Dermis microvascular lymphatic vessel endothelial cell (primary cell): ENCODE results near the gene RARB. TPM values are rescaled to one million over a fixed set of nuclear protein-coding genes. Genes with fewer than 3 reads are reported as not detected.
A peak's percentile ranks its signal among the peaks of the same experiment; 100 is the strongest.

ENCODE experiments used
- DNase-seq, 2 donors: peaks; one replicate each; pipeline versions ENCODE4 v3.0.0 to v3.0.0-alpha.2; 2010; ENCODE audit warnings: low read depth in 2 of 2
- total RNA-seq: library from RNA; depleted of rRNA; stranded (reverse); fragments of >200 nt; gene quantifications from 2 replicates; pipeline ENCODE4 v1.2.1, GENCODE V29; 2014

Gene RARB
- total RNA-seq: 0.26 and 3.8 TPM in 2 replicates

DNA sequence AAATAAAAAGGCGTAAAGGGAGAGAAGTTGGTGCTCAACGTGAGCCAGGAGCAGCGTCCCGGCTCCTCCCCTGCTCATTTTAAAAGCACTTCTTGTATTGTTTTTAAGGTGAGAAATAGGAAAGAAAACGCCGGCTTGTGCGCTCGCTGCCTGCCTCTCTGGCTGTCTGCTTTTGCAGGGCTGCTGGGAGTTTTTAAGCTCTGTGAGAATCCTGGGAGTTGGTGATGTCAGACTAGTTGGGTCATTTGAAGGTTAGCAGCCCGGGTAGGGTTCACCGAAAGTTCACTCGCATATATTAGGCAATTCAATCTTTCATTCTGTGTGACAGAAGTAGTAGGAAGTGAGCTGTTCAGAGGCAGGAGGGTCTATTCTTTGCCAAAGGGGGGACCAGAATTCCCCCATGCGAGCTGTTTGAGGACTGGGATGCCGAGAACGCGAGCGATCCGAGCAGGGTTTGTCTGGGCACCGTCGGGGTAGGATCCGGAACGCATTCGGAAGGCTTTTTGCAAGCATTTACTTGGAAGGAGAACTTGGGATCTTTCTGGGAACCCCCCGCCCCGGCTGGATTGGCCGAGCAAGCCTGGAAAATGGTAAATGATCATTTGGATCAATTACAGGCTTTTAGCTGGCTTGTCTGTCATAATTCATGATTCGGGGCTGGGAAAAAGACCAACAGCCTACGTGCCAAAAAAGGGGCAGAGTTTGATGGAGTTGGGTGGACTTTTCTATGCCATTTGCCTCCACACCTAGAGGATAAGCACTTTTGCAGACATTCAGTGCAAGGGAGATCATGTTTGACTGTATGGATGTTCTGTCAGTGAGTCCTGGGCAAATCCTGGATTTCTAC is at the start of gene RARB:
Gene RARB, plus strand, starts transcription at position 322 of the 847 bp plus-strand sequence. Its CDS starts 469 bp downstream, at position 791.
- DNase-seq: peak; percentile 20 to 24

DNA sequence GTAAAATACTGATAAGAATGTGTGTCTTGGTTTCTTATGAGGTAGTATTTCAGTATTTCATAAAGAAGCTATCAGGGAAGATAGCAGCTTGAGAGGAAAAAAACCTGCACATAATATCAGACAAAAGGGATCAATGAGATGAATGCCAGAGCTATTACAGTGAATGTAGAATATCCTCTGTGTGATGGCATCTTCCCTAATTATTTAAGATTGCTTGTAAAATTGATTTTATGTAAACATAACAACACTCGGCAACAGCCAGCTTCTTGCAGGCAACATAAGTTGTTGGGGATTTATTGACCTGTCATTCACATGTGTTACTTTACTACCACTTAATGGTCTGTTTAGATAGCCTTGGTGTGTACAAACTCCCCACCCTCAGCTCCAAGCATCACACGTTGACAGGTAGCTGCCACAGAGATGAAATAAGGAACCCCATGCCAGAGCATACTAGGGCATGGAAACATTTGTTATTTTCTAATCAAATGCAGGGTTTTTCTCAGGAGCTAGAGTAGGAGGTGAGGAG is 49.2 kb upstream of the RARB start:
- DNase-seq: no peak

DNA sequence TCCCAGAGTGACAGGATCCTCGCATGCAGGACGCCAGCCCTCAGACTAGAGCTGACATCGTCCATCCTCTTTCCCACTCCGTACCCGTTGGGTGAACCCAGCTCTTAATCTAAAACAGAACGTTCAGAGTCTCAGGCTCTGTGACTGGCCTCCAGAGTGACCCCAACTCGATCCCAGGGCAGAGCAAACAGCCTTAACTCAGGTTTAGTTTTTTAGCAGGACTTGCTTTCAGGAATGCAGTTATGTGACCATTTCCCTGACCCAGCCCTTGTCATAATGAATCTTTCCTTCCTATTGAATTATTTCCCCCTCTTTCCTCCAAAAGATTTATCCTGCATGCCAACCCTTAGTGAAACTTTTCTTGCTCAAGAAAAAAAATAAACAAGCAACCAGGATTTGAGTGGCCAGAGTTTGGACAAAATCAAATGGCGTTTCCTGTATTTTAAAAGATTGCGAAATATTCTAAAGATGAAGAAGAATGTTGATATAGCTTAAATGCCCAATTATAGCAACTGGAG is 47.8 kb upstream of the RARB start:
- no peak for DNase-seq

DNA sequence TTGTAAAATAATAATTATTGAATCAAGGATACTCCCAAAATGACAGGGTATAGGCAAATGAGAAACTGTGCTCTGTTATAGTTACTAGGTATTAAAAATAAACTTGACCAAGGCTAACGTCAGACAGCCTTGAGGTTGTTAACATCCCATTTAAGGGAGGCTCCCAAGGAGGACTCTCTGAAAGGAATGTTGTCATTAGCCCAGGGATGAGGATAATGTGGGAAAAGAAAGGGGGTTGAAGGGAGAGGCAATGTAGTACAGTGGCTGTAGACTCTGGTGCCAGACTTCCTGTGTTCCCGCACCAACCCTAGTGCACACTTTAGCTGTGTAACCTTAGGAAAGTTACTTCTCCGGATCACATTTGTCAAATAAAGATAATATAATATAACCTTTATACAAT is 47.0 kb upstream of the RARB start:
- no peak for DNase-seq

DNA sequence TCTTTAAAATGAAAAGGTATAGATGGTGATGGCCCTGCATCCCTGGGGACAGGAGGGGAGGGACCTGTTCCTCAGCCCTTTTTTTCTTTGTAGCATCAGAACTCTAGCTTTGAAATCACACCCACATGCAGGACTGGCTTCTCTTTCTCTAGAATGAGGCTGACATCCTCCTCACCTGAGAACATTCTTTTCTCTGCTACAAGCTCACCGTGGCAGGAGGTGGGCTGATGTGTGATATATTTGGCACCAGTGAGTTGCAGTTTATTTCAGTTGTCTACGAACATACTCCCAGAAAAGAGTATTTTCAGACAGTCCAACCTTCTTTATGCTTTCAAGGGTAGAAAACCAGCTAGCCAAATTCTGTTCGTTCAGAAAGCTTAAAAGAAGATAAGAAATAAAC is 43.6 kb upstream of the RARB start:
- DNase-seq: no peak

DNA sequence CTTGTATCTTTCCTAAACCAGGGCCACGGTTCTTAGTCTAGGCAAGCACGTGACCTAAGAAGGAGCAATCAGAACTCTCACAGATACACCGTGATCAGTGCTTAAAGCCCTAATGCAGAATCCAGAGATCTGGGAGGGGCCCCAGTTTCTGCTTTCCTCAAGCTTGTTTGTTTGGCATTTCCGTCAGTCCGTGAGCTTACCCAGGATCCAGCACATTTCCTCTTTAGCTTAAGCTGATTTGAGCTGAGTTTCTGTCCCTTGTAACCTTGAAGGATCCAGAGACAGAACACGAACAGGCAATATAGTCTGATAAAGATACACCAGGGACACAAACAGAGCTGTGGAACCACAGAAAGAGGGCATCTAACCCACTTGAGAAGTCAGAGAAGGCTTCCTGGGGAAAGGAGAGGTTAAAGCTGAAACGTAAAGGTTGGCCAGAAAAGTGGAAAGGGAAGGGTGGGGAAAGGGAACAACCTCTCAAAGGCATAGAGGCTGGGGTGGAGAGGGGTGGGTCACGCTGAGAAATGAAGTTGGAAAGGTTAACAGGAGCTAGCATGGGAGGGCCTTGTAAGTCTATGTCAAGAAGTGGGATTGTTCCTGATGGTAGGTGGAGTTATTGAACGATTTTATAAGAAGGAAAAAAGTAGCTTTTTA is 42.1 kb upstream of the RARB start:
- DNase-seq: no peak

DNA sequence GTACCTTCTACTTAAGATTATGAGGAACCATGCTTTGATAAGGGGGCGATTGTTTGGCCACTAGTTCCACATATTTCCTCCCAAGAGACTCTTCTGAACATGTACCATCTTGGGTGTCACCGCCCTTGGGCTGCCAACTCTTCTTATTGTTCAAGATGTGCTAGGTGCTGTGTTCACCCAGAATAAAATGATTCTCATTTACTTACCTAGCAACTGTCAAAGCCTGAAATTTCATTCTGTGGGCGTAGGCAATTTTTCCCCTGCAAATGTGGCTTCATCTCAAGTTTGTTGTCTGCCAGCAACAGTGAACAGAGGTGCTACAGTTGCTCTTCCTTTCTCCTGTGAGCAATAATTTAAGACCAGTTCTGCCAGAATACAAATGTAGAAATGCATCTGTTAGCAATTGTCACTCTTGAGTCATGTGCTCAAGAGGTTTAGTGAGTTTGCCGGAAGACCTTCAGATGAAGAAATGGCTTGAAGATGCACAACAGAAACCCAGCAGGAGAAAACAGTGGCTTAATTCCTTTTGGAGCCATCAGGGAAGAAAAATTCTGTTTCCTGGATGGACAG is 41.3 kb upstream of the RARB start:
- DNase-seq: no peak

DNA sequence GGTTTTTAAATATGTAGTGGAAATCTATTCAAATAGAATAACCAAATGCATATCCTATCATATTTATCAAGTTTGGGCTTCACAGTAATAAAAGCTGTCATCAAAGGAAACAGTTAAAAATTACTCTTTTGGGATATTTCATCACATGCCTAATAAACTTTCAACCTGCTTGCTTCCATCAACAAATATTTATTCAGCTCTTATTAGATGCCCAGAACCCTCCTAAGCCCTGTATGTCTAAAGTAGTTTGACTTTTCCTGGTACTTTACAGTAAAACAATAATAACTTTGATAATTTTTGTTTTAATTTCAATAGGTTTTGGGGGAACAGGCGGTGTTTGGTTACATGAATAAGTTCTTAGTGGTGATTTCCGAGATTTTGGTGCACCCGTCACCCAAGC is 37.5 kb upstream of the RARB start:
- DNase-seq: no peak

DNA sequence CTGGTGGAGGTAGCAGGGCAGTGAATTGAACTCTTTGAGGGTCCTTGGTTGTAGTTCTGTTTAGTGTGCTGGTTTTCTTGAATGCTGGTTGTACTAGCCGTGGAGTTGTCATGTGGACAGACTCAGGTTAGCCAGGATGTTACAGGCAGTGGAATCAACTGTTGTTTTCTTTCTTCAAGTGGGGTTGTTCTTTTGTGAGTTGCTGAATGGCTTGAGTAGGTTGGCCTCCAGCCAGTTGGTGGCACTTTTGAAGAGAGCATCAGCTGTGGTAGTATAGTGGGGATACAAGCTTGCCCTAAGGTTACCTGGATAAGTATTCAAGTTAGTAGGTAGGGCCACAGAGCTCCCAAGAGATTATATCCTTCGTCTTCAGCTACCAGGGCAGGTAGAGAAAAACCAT is 31.8 kb upstream of the RARB start:
- no peak for DNase-seq

DNA sequence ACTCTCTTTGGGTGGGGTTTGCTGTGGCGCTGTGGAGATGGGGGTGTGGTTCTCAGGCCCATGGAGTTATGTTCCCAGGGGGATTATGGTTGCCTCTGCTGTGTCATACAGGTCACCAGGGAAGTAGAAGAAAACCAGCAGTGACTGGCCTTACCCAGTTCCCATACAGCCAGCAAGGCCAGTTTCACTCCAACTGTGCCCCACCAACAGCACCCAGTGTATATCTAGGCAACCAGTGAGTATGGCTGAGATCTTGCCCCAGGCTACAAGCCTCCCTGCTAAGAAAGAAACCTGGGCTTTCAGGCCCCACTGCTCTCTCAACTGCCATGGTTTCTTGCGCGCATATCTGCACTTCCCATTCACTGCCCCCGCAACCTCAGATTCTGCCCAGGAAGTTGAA is 31.4 kb upstream of the RARB start:
- DNase-seq: no peak

DNA sequence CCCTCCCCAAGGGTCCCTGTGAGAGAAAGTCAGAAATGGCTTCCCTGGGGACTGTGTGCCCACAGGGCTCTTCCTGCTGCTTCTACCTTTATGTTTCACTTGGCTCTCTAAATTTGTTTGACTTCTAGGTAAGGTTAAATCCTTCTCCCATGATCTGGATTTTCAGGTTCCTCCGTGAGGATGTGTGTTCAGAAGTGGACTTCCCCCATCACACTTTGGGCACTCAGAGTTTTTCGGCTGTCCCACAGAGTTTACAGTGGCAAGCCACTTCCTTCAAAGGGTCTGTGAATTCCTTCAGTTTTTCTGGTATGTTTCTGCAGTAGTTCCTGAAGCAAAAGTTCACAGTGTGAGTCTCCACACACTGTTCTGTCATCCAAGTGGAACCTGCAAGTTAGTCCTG is 30.9 kb upstream of the RARB start:
- DNase-seq: no peak

DNA sequence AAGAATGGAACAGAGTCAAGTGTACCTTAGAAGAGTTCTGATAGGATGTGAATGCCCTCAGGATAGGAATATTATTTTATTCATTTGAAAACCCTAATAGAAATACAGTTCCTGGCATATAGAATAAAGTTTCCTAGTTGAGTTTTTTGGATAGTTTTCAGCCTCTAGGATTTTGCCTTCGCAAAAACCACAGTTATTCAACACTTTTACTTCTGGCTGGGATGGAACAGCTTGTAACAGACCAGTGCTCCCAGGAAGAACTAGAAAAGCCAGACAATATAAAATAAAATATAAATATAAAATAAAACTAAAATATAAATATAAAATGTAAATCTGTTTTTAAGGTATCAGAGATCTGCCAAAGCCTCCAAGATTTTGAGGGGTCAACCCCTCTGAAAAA is 27.5 kb upstream of the RARB start:
- no peak for DNase-seq

DNA sequence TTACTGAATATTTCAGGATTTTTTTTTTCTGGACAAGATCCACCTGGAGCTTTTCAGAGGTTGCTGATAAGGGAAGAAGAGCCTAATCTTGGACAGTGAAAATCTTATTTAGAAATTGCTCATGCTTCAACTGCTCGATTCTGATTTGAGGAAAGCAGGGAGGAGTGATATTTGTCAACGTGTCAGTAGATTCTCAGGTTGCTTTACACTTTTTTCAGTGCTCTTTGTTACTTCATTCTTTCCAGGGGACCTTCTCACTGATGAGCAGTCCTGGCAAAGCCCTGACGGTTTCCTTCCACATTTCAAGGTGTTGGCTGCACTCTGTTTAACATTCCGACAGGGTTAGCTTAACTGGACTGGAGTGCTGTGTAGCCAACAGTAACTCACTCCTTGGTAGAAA is 24.1 kb upstream of the RARB start:
- no peak for DNase-seq

DNA sequence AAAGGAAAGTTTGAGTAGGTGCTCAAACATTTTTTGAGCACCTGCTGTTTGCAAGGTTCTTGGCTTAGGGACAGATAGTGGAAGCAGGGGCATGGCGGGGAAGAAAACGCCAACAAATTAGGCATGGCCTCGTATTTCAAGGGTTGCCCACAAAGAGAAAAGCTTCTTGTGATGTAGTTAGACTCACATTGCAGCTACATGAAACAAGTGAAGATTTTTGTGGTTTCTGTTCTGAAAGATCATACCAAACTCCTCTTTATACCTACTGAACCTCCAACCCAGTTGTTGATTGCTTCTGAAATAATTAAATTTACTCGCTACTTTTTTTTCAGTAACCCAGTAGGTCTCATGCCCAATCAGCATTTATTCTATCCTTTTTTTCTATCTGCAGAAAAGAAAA is 23.5 kb upstream of the RARB start:
- DNase-seq: no peak

DNA sequence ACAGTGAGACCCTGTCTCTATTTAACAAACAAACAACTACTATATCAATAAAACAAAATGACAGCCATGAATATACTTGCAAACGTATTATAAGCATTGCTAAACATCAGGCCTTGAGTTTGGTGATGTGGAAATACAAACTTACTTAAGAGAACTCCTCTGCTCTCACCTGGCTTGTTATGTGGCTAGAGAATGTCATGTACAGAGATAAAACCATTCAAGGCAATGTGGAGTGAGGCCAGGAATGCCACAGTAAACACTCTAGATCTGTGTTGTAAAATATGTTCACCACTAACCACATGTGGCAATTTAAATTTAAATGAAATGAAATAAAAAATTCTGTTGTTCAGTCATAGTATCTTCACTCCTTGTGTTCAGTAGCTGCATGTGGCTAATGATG is 22.7 kb upstream of the RARB start:
- no peak for DNase-seq

DNA sequence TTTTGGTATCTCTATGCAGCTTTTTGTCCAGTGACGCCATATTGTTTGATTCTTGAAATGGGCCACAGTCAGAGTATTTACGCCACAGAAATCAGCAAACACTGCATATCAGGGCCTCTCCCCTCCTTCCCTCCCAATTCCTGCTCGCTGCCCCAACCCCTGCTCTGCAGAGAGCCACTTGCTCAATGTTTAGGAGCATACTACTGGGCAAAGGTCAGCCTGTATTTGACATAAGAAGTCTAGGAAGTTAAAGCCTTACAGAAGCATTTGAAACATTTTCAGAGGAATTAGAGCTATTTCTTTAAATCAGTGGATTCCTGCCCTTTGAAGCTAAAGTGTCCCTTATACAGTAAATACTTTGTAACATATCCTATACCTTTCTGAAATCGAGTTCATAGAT is 17.4 kb upstream of the RARB start:
- no peak for DNase-seq

DNA sequence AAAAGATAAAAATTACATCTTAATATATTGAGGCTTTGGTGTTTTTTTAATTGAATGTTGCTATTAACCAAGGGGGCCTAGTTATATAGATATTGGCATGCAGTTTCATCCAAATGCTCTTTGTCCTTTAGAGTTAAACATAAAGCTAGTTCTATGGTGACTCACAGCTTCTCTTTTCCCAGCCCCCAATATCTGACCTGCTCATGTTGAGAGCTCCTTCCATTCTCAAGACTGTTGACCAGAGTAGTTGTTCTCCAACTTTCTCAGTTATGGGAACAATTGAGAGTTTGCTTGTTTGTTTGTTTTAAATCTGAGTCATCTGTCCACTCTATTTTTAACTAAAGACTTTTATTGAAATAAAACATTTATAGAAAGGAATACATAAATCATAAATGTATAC is 15.8 kb upstream of the RARB start:
- DNase-seq: no peak

DNA sequence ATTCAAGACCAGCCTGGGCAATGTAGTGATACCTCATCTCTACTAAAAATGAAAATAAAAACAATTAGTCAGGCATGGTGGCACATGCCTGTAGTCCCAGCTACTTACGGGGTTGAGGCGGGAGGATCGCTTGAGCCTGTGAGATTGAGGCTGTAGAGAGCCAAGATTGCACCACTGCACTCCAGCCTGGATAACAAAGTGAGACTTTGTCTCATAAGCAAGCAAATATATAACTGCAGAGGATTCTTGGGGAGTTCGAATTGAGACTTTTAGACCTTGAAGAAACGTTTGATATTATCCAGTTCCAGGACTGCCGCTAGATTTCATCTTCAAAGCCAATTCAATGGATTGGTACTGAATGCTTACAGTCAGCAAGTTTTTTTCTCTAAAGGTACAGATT is 11.9 kb upstream of the RARB start:
- no peak for DNase-seq

DNA sequence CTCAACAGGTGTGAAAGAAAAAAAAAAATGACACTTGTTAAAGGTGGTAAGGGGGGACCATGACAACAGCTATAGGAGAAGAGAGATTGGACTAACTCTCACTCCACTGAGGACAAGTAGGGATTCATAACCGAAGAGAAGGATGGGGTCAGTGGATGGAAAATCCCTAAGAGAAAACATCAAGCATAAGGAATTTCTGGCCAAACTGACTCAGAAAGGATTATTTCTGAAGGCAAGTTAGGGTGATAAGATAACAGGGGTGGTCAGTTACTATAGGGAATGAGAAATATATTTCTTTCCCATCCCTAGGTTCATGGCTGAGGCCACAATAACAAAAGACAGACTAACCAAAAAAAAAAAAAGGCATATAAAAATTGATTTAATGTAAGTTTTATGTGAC is 9.5 kb upstream of the RARB start:
- no peak for DNase-seq

DNA sequence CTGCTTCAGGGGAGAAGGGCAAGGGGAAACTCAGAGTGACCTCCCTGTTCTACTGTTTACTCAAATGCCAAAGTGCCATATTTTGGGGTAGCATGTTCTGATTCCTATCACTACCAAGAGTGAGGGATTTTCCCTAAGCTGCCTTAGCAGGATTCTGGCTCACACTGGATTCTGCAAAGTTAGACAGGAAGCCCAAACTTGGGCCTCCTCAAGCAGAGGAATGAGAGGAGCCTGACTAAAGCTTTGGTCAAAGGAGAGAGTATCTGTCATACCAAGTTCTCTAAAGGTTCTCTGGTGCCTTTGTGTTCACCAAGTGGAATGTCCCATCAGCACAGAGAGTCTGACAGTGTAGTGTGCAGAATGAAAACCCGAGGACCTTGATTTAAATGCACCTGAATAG is 8.8 kb upstream of the RARB start:
- DNase-seq: no peak

DNA sequence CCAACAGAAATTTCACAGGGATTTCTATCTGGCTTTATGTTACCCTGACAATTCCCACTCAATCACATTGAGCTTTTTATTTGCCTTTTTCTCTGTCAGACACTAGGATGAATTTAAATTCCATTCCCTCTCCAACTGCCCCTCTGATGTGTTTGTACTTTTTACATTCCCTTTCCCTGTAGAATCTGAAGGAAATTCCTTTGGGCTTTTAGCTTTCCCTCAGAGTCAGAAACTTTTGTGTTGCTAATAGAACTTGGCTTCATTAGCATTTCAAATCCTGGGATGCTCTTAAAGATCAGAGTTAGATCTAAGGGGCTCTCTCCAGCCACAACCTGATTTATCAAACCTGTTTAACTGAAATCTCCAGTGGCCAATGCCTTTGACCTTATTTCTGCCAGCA is 7.9 kb upstream of the RARB start:
- DNase-seq: no peak

DNA sequence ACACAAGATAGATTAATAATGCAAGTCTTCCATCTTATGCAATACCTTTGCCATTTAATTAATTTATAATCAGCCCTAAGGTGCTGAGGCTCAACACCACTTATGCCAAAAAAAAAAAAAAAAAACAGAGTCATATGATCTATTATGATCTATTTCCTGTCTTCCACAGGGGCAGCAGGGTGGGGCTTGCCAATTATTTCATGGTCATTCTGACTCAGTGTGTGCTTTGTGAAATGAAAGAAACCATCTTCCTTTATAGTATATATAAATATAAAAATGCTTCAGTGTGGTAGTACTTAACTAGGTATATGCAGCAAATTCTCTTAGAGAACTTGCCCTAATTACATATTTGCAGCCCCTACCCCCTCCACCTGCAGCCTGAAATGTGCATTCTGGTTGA is 7.2 kb upstream of the RARB start:
- DNase-seq: no peak

DNA sequence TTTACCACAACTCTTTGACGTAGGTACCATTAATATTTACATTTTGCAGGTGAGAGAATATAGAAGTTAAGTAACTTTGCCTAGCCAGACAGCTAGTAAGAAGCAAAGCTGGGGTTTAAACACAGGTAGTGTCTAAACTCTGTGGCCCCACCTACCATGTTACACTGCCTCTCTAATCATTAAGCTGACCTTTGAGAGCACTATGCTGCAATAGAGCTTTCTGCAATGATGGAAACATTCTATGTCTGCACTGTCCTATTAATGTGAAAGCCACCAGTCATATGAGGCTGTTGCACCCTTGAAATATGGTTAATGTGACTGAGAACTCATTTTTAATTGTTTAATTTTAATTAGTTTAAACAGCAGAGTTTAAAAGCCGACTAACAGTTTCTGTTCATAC is 6.3 kb upstream of the RARB start:
- DNase-seq: no peak
